H9 (cell line): ENCODE results near the gene PRKAG1. TPM values are rescaled to one million over a fixed set of nuclear protein-coding genes. Genes with fewer than 3 reads are reported as not detected.

ENCODE experiments used
- DNase-seq: peaks from one replicate; pipeline ENCODE4 v3.0.0-alpha.2; 2017
- H2AFZ ChIP-seq: one replicate; pipeline ENCODE4 v1.6.1; 2013; ENCODE audit warnings: mild to moderate bottlenecking, low read length, control low read depth, moderate library complexity
- H2AK5ac ChIP-seq: 2 replicates; pipeline ENCODE4 v1.6.1; 2013; ENCODE audit warnings: low read length, control low read depth, mixed read lengths; ENCODE audit not compliant: insufficient read length
- H2BK120ac ChIP-seq: one replicate; pipeline ENCODE4 v1.6.1; 2013; ENCODE audit warnings: low read depth, mild to moderate bottlenecking, low read length, control low read depth, inconsistent platforms; ENCODE audit not compliant: poor library complexity, severe bottlenecking
- H2BK12ac ChIP-seq: 2 replicates; pipeline ENCODE4 v1.6.1; 2013; ENCODE audit warnings: low read length, control low read depth, mixed read lengths, low read depth; ENCODE audit not compliant: insufficient read length
- H2BK15ac ChIP-seq: 2 replicates; pipeline ENCODE4 v1.6.1; 2013; ENCODE audit warnings: low read depth, low read length, control low read depth
- H2BK20ac ChIP-seq: one replicate; pipeline ENCODE4 v1.6.1; 2013; ENCODE audit warnings: low read depth, mild to moderate bottlenecking, low read length, control low read depth, inconsistent platforms; ENCODE audit not compliant: poor library complexity, severe bottlenecking
- H2BK5ac ChIP-seq: 2 replicates; pipeline ENCODE4 v1.6.1; 2013; ENCODE audit warnings: low read length, control low read depth, mixed read lengths; ENCODE audit not compliant: insufficient read length
- H3K14ac ChIP-seq: 2 replicates; pipeline ENCODE4 v1.6.1; 2013; ENCODE audit warnings: low read length, control low read depth; ENCODE audit not compliant: insufficient read depth
- H3K18ac ChIP-seq: 2 replicates; pipeline ENCODE4 v1.6.1; 2013; ENCODE audit warnings: low read depth, mild to moderate bottlenecking, mixed read lengths, low read length, control low read depth; ENCODE audit not compliant: insufficient read length
- H3K23ac ChIP-seq: 2 replicates; pipeline ENCODE4 v1.6.1; 2013; ENCODE audit warnings: low read length, control low read depth, mixed read lengths, low read depth; ENCODE audit not compliant: insufficient read length
- H3K23me2 ChIP-seq: 2 replicates; pipeline ENCODE4 v1.6.1; 2013; ENCODE audit warnings: low read depth, mild to moderate bottlenecking, mixed read lengths, low read length, control low read depth; ENCODE audit not compliant: insufficient read length, poor library complexity, severe bottlenecking
- H3K27ac ChIP-seq: 2 replicates; pipeline ENCODE4 v1.5.1; 2013; ENCODE audit warnings: low read length, control low read depth, mixed read lengths, low read depth; ENCODE audit not compliant: insufficient read length
- H3K27me3 ChIP-seq: 2 replicates; pipeline ENCODE4 v1.6.1; 2013; ENCODE audit warnings: low read length, control low read depth, inconsistent platforms; ENCODE audit not compliant: insufficient read depth
- H3K4ac ChIP-seq: 2 replicates; pipeline ENCODE4 v1.6.1; 2013; ENCODE audit warnings: low read depth, mild to moderate bottlenecking, control low read depth, inconsistent platforms, low read length, moderate library complexity
- H3K4me1 ChIP-seq: 2 replicates; pipeline ENCODE4 v1.6.1; 2013; ENCODE audit warnings: low read length, control low read depth, inconsistent platforms; ENCODE audit not compliant: insufficient read depth
- H3K4me2 ChIP-seq: 2 replicates; pipeline ENCODE4 v1.6.1; 2013; ENCODE audit warnings: low read length, control low read depth, mixed read lengths; ENCODE audit not compliant: insufficient read length, insufficient read depth
- H3K56ac ChIP-seq: 2 replicates; pipeline ENCODE4 v1.6.1; 2013; ENCODE audit warnings: low read depth, mild to moderate bottlenecking, mixed read lengths, low read length, control low read depth; ENCODE audit not compliant: insufficient read length
- H3K79me1 ChIP-seq: 2 replicates; pipeline ENCODE4 v1.6.1; 2013; ENCODE audit warnings: low read depth, mild to moderate bottlenecking, moderate library complexity, low read length, control low read depth, inconsistent platforms; ENCODE audit not compliant: insufficient read depth, poor library complexity, severe bottlenecking
- H3K79me2 ChIP-seq: 2 replicates; pipeline ENCODE4 v1.6.1; 2013; ENCODE audit warnings: low read length, control low read depth, inconsistent platforms; ENCODE audit not compliant: insufficient read depth
- H3K9ac ChIP-seq: 2 replicates; pipeline ENCODE4 v1.6.1; 2013; ENCODE audit warnings: low read length, control low read depth, mixed read lengths; ENCODE audit not compliant: insufficient read length; ENCODE audit errors: extremely low read depth
- H3K9me3 ChIP-seq: one replicate; pipeline ENCODE4 v1.6.1; 2013; ENCODE audit warnings: low read depth, low read length, inconsistent platforms; ENCODE audit not compliant: control insufficient read depth
- H3T11ph ChIP-seq: one replicate; pipeline ENCODE4 v1.6.1; 2013; ENCODE audit warnings: mild to moderate bottlenecking, low read length, control low read depth, inconsistent platforms
- H4K20me1 ChIP-seq: one replicate; pipeline ENCODE4 v1.6.1; 2013; ENCODE audit not compliant: control insufficient read depth, insufficient read length, insufficient read depth
- H4K5ac ChIP-seq: 2 replicates; pipeline ENCODE4 v1.6.1; 2013; ENCODE audit warnings: low read depth, mild to moderate bottlenecking, mixed read lengths, low read length, control low read depth; ENCODE audit not compliant: insufficient read length
- H4K8ac ChIP-seq: replicated peaks from 2 replicates; pipeline ENCODE4 v1.6.1; 2013; ENCODE audit warnings: low read length, control low read depth, mixed read lengths, low read depth; ENCODE audit not compliant: insufficient read length
- H4K91ac ChIP-seq: 2 replicates; pipeline ENCODE4 v1.6.1; 2013; ENCODE audit warnings: low read depth, mild to moderate bottlenecking, moderate library complexity, mixed read lengths, low read length, control low read depth; ENCODE audit not compliant: insufficient read length
- H3K27ac Mint-ChIP-seq, 3 experiments: 2 replicates in 2 of 3; 3 replicates in 1 of 3; pipeline ENCODE4 v1.8.0; 2020 to 2021; ENCODE audit warnings: mixed read lengths in 3 of 3, mild to moderate bottlenecking in 1 of 3, moderate library complexity in 1 of 3
- H3K27me3 Mint-ChIP-seq: 2 replicates; pipeline ENCODE4 v1.8.0; 2021; ENCODE audit warnings: low read depth, mild to moderate bottlenecking, moderate library complexity, mixed read lengths
- H3K36me3 Mint-ChIP-seq, 3 experiments: 2 replicates in 2 of 3; 3 replicates in 1 of 3; pipeline ENCODE4 v1.8.0; 2020 to 2021; ENCODE audit warnings: low read depth in 3 of 3, mixed read lengths in 3 of 3; ENCODE audit not compliant: insufficient read depth in 1 of 3
- H3K4me1 Mint-ChIP-seq, 2 experiments: 2 replicates each; pipeline ENCODE4 v1.8.0; 2020; ENCODE audit warnings: mixed read lengths in 2 of 2
- H3K4me3 Mint-ChIP-seq, 2 experiments: 2 replicates in 1 of 2; 3 replicates in 1 of 2; pipeline ENCODE4 v1.8.0; 2020 to 2021; ENCODE audit warnings: mild to moderate bottlenecking in 2 of 2, mixed read lengths in 2 of 2, moderate library complexity in 1 of 2
- H3K9me3 Mint-ChIP-seq, 2 experiments: 2 replicates in 1 of 2; 3 replicates in 1 of 2; pipeline ENCODE4 v1.8.0; 2020; ENCODE audit warnings: mild to moderate bottlenecking in 2 of 2, mixed read lengths in 2 of 2, moderate library complexity in 1 of 2
- WGBS: extraction: QIAGEN DNeasy Blood & Tissue Kit; methylation state at CpG from one replicate; pipeline ENCODE4 v1.1.7; 2013; ENCODE audit warnings: missing lambda C conversion rate, low lambda C conversion rate, mixed read lengths; ENCODE audit not compliant: insufficient read length; ENCODE audit errors: extremely low coverage; 5-methylcytosine and 5-hydroxymethylcytosine counted together
- total RNA-seq: library from RNA; stranded (reverse); gene quantifications from 2 replicates; pipeline ENCODE4 v1.2.1, GENCODE V29; 2021
- TF ChIP-seq, protein P1 (sequence below): fragments of 200-600 bp; sonication (generic); conservative IDR thresholded peaks from 3 replicates; pipeline ENCODE4 v1.8.0; 2021; ENCODE audit warnings: antibody characterized with exemption, mild to moderate bottlenecking

Gene PRKAG1
- total RNA-seq, 1 experiment from 2014 or later = 34.8 TPM

DNA sequence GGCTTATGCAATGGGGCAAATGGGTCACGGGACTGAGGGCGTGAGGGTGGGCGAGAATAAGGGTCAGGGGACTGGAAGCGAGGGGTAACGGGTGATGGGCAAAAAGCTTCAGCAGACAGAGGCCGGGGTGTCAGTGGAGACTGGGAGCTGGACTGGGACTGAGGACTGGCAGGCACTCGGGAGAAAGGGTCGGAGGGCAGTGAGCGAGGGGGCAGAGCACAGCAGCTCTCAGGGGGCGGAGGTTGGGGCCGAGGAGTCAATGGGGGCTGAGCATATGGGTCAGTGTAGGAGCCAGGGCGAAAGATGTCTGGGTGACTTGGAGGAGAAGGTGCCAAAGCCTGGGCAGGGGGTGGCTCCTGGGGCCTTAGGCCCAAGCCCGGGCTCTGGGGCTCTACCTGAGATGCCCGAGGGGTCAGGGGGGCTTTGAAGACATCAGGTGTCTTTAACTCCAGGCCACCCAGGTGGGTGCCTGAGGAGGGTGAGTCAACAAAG, 21.8 kb upstream of the PRKAG1 start:
- Histone ChIP-seq H3K79me2 (no peaks in the 10 kb centered on the region), H2BK12ac (no peak overlapping the region), H4K5ac (no peak overlapping the region), H3K18ac (no peak overlapping the region), H3K23me2 (no peaks in the 10 kb centered on the region), H2AFZ (no peak overlapping the region), H3K9me3 (no peaks in the 10 kb centered on the region), H3K56ac (no peak overlapping the region), H2AK5ac (no peak overlapping the region), H3K9ac (no peak overlapping the region), H2BK15ac (no peak overlapping the region), H2BK5ac (no peak overlapping the region), H3T11ph (no peak overlapping the region), H3K4me2 (no peak overlapping the region), H3K4ac (no peak overlapping the region), H4K8ac (no peak overlapping the region), H4K20me1 (no peaks in the 10 kb centered on the region), H4K91ac (no peak overlapping the region), H3K27me3 (no peaks in the 10 kb centered on the region), H2BK20ac (no peak overlapping the region), H3K4me1 (no peaks in the 10 kb centered on the region), H3K79me1 (no peaks in the 10 kb centered on the region), H3K27ac (no peak overlapping the region), H2BK120ac (no peak overlapping the region), H3K14ac (no peak overlapping the region), H3K23ac (no peak overlapping the region)
- H3K4me3 Mint-ChIP-seq = no peak overlapping the region
- WGBS = no CpG with 5 or more reads among the region's 14 CpGs
- H3K36me3 Mint-ChIP-seq = peaks cover 51 to 98% (median 89%) of the 10 kb centered on the region in 3 experiments
- H3K4me1 Mint-ChIP-seq = no peaks in the 10 kb centered on the region
- no peak overlapping the region for H3K27ac Mint-ChIP-seq
- H3K9me3 Mint-ChIP-seq = no peaks in the 10 kb centered on the region
- TF ChIP-seq, protein P1, sequence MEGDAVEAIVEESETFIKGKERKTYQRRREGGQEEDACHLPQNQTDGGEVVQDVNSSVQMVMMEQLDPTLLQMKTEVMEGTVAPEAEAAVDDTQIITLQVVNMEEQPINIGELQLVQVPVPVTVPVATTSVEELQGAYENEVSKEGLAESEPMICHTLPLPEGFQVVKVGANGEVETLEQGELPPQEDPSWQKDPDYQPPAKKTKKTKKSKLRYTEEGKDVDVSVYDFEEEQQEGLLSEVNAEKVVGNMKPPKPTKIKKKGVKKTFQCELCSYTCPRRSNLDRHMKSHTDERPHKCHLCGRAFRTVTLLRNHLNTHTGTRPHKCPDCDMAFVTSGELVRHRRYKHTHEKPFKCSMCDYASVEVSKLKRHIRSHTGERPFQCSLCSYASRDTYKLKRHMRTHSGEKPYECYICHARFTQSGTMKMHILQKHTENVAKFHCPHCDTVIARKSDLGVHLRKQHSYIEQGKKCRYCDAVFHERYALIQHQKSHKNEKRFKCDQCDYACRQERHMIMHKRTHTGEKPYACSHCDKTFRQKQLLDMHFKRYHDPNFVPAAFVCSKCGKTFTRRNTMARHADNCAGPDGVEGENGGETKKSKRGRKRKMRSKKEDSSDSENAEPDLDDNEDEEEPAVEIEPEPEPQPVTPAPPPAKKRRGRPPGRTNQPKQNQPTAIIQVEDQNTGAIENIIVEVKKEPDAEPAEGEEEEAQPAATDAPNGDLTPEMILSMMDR = no peak
- no peak for DNase-seq
- no peaks in the 10 kb centered on the region for H3K27me3 Mint-ChIP-seq
